Loucy (cell line): ENCODE measurements around the gene SPPL3.
A peak's percentile ranks its signal among the peaks of the same experiment; 100 is the strongest.

ENCODE experiments used
- H2AFZ ChIP-seq: fragments of 200-600 bp; sonication (generic); 2 replicates; pipeline ENCODE4 v1.6.0; 2016; ENCODE audit warnings: antibody characterized with exemption, mild to moderate bottlenecking, low read length, moderate library complexity
- H3F3A ChIP-seq: fragments of 200-600 bp; 2 replicates; pipeline ENCODE4 v1.6.0; 2016; ENCODE audit warnings: antibody characterized with exemption, low read depth, mild to moderate bottlenecking
- H3K27me3 ChIP-seq: fragments of 200-600 bp; sonication (generic); 2 replicates; pipeline ENCODE4 v1.6.1; 2014; ENCODE audit warnings: low read length, mild to moderate bottlenecking; ENCODE audit not compliant: insufficient read depth, poor library complexity, severe bottlenecking
- H3K36me3 ChIP-seq: fragments of 200-600 bp; sonication (generic); 2 replicates; pipeline ENCODE4 v1.6.1; 2016; ENCODE audit warnings: low read length; ENCODE audit not compliant: insufficient read depth
- H3K4me1 ChIP-seq: fragments of 200-600 bp; sonication (generic); 2 replicates; pipeline ENCODE4 v1.5.1; 2014; ENCODE audit warnings: low read length, mild to moderate bottlenecking; ENCODE audit not compliant: insufficient read depth, poor library complexity, severe bottlenecking
- H3K4me2 ChIP-seq: fragments of 200-600 bp; sonication (generic); 2 replicates; pipeline ENCODE4 v1.6.0; 2014; ENCODE audit warnings: antibody characterized with exemption, low read length, low read depth, mild to moderate bottlenecking; ENCODE audit not compliant: poor library complexity, severe bottlenecking
- H3K4me3 ChIP-seq: fragments of 200-600 bp; sonication (generic); 2 replicates; pipeline ENCODE4 v1.5.1; 2014; ENCODE audit warnings: low read length, mild to moderate bottlenecking, mixed read lengths; ENCODE audit not compliant: poor library complexity, severe bottlenecking
- H3K79me2 ChIP-seq: fragments of 200-600 bp; sonication (generic); 2 replicates; pipeline ENCODE4 v1.6.1; 2014; ENCODE audit warnings: low read length; ENCODE audit not compliant: insufficient read depth
- H3K9ac ChIP-seq: fragments of 200-600 bp; sonication (generic); 2 replicates; pipeline ENCODE4 v1.6.0; 2014; ENCODE audit warnings: mild to moderate bottlenecking, low read depth, low read length, moderate library complexity; ENCODE audit not compliant: poor library complexity, severe bottlenecking
- H3K9me2 ChIP-seq: fragments of 200-600 bp; sonication (generic); replicated peaks from 2 replicates; pipeline ENCODE4 v1.6.1; 2016; ENCODE audit warnings: low read depth, low read length, mixed read lengths
- H3K9me3 ChIP-seq: fragments of 200-600 bp; sonication (generic); 2 replicates; pipeline ENCODE4 v1.6.1; 2014; ENCODE audit warnings: mild to moderate bottlenecking, antibody characterized with exemption, low read length, low read depth; ENCODE audit not compliant: insufficient read depth
- H4K20me1 ChIP-seq: fragments of 200-600 bp; sonication (generic); 2 replicates; pipeline ENCODE4 v1.6.0; 2014; ENCODE audit warnings: antibody characterized with exemption, low read length, mild to moderate bottlenecking; ENCODE audit not compliant: insufficient read depth, poor library complexity, severe bottlenecking
- EZH2phosphoT487 ChIP-seq: fragments of 200-600 bp; IDR thresholded peaks from 2 replicates; pipeline ENCODE4 v1.6.1; 2018; ENCODE audit warnings: antibody characterized with exemption, mild to moderate bottlenecking, moderate library complexity, borderline replicate concordance
- TF ChIP-seq, protein P1 (sequence below): fragments of 200-600 bp; sonication (generic); conservative IDR thresholded peaks from 2 replicates; pipeline ENCODE4 v1.5.1; 2014; ENCODE audit warnings: mild to moderate bottlenecking, antibody characterized with exemption, low read length

Gene SPPL3

DNA sequence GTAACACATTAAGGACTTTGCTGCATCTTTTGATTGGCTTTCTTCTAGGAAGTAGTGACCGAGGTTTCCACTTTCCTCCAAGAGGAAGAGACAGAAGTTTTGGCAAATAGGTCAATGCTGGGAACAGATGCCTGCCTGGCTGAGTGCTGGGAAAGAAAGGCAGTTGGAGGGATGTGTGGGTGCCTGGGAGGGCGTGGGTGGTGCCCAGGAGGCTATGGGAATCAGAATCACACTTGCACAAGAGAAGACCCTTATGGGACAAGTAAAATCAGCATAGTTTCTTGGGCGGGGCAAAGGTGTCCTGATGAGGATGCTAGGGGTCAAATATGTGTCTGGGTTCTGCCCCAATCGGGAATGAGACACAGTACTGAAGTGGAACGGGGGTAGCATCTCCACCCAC is 179.4 kb downstream of the SPPL3 start:
- Histone ChIP-seq H3K36me3 (peaks cover 3% of the 10 kb centered on the region; the same call in 1 of the 2 replicates), H2AFZ (no peak overlapping the region), H4K20me1 (no peaks in the 10 kb centered on the region), H3F3A (no peaks in the 10 kb centered on the region), H3K4me1 (peaks cover 22% of the 10 kb centered on the region), H3K4me2 (peak overlapping the region; percentile 82), H3K79me2 (no peaks in the 10 kb centered on the region; the same call in 1 of the 2 replicates), H3K27me3 (no peaks in the 10 kb centered on the region), H3K9me3 (no peaks in the 10 kb centered on the region), H3K9ac (peak overlapping the region; percentile 83), H3K9me2 (no peaks in the 10 kb centered on the region), H3K4me3 (peak overlapping the region; percentile 80)
- TF ChIP-seq, protein P1, sequence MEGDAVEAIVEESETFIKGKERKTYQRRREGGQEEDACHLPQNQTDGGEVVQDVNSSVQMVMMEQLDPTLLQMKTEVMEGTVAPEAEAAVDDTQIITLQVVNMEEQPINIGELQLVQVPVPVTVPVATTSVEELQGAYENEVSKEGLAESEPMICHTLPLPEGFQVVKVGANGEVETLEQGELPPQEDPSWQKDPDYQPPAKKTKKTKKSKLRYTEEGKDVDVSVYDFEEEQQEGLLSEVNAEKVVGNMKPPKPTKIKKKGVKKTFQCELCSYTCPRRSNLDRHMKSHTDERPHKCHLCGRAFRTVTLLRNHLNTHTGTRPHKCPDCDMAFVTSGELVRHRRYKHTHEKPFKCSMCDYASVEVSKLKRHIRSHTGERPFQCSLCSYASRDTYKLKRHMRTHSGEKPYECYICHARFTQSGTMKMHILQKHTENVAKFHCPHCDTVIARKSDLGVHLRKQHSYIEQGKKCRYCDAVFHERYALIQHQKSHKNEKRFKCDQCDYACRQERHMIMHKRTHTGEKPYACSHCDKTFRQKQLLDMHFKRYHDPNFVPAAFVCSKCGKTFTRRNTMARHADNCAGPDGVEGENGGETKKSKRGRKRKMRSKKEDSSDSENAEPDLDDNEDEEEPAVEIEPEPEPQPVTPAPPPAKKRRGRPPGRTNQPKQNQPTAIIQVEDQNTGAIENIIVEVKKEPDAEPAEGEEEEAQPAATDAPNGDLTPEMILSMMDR, result no peak
- TF ChIP-seq EZH2phosphoT487, result no peak

DNA sequence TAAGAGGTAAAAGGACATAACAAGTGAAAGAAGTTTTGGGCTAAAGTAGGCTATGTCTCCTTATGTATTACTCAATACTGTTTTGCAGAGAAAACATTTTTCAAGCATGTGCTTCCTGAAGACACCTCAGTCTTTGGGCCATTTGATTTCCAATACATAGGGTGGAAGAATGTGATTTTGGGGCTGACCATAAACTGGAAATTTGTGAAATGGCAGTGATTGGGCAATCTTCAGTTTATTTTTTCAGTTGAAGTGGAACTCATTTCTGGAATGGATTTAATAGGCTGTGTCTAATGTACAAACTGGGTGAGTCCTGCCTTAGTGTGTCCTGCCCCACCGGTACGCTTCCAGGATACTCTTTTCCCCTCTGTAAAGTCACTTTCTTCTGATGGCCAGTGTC is 181.4 kb downstream of the SPPL3 start:
- H3K36me3 ChIP-seq, result peaks cover 3% of the 10 kb centered on the region; the same call in 1 of the 2 replicates
- TF ChIP-seq, protein P1, result no peak
- TF ChIP-seq EZH2phosphoT487, result no peak
- H4K20me1 ChIP-seq, result no peaks in the 10 kb centered on the region

DNA sequence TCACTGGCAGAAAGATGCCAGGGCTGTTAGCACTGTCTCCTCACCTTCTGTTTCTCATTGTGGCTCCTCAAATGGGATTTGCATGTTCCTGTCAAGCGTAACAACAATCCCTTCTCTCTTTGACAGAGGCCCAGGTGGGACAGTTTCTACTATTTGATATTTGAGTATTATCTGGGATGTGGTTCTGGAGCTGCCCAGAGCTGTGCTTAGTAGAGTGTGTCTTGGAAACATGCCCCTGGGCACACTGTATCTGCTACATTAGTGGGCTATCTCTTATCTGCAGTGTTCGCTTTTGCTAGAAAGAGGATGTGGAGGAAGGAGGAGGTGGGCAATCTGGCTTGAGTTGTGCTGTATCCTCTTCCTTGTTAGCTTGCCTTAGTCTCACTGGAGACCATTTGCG is 182.3 kb downstream of the SPPL3 start:
- H2AFZ ChIP-seq, result no peak overlapping the region
- no peaks in the 10 kb centered on the region for H3F3A ChIP-seq
- TF ChIP-seq, protein P1, result no peak
- TF ChIP-seq EZH2phosphoT487, result no peak
- H3K4me1 ChIP-seq, result peaks cover 20% of the 10 kb centered on the region
- H3K27me3 ChIP-seq, result no peaks in the 10 kb centered on the region
- H3K79me2 ChIP-seq, result no peaks in the 10 kb centered on the region; the same call in 1 of the 2 replicates
- H3K9me3 ChIP-seq, result no peaks in the 10 kb centered on the region
- H3K9ac ChIP-seq, result no peak overlapping the region
- peaks cover 6% of the 10 kb centered on the region; the same call in 1 of the 2 replicates for H3K36me3 ChIP-seq
- H3K4me2 ChIP-seq, result no peak overlapping the region
- H3K4me3 ChIP-seq, result no peak overlapping the region
- no peaks in the 10 kb centered on the region for H3K9me2 ChIP-seq
- H4K20me1 ChIP-seq, result no peaks in the 10 kb centered on the region

More for the DNA sequence above, 181.4 kb downstream of the SPPL3 start:
- no peaks in the 10 kb centered on the region; the same call in 1 of the 2 replicates for H3K79me2 ChIP-seq
- H3K4me1 ChIP-seq, result peaks cover 22% of the 10 kb centered on the region
- H3K9me2 ChIP-seq, result no peaks in the 10 kb centered on the region
- no peaks in the 10 kb centered on the region for H3F3A ChIP-seq
- no peaks in the 10 kb centered on the region for H3K27me3 ChIP-seq
- H2AFZ ChIP-seq, result no peak overlapping the region
- H3K4me3 ChIP-seq, result no peak overlapping the region
- H3K4me2 ChIP-seq, result no peak overlapping the region
- no peaks in the 10 kb centered on the region for H3K9me3 ChIP-seq
- no peak overlapping the region for H3K9ac ChIP-seq
